OCI-LY7 (cell line): ENCODE measurements around the gene CISH. TPM values are rescaled to one million over a fixed set of nuclear protein-coding genes. Genes with fewer than 3 reads are reported as not detected.

Experiments used
- BruUV-seq: library from RNA; stranded (reverse); fragments of 400-500 nt; replicated peaks from 2 replicates; lab custom pipeline; 2021; lab: Mats Ljungman, UMichigan
- CTCF ChIA-PET: fragments of 300-600 bp; sonication (Branson Sonifier 250); formaldehyde crosslinking; loops from one replicate; lab custom pipeline; 2022; ENCODE audit warnings: antibody characterized with exemption; ENCODE audit not compliant: unreplicated experiment; lab: Charles Lee
- POLR2A ChIA-PET: fragments of 300-600 bp; sonication (Branson Sonifier 250); formaldehyde crosslinking; loops from one replicate; lab custom pipeline; 2022; ENCODE audit warnings: antibody characterized with exemption; lab: Charles Lee
- DNase-seq: peaks from one replicate; pipeline ENCODE4 v3.0.0-alpha.2; 2015; ENCODE audit warnings: low spot score
- H2AFZ ChIP-seq: fragments of 200-600 bp; sonication (generic), shearing (Covaris generic); 2 replicates; pipeline ENCODE4 v1.6.1; 2014; ENCODE audit warnings: mild to moderate bottlenecking, antibody characterized with exemption, low read length, moderate library complexity
- H3K27ac ChIP-seq: fragments of 200-600 bp; sonication (generic); 2 replicates; pipeline ENCODE4 v1.5.1; 2014; ENCODE audit warnings: mixed run types, low read depth, mild to moderate bottlenecking, moderate library complexity, low read length, inconsistent platforms; ENCODE audit not compliant: poor library complexity, severe bottlenecking
- H3K36me3 ChIP-seq: fragments of 200-600 bp; sonication (generic); 2 replicates; pipeline ENCODE4 v1.6.1; 2014; ENCODE audit warnings: mild to moderate bottlenecking, antibody characterized with exemption, low read length, moderate library complexity, mixed read lengths; ENCODE audit not compliant: insufficient read depth
- H3K4me1 ChIP-seq: fragments of 200-600 bp; sonication (generic); 2 replicates; pipeline ENCODE4 v1.5.1; 2014; ENCODE audit warnings: mild to moderate bottlenecking, low read length; ENCODE audit not compliant: insufficient read depth, poor library complexity, severe bottlenecking
- H3K4me2 ChIP-seq: fragments of 200-600 bp; sonication (generic); 2 replicates; pipeline ENCODE4 v1.6.1; 2014; ENCODE audit warnings: mild to moderate bottlenecking, low read length
- H3K4me3 ChIP-seq: fragments of 200-600 bp; sonication (generic); 2 replicates; pipeline ENCODE4 v1.5.1; 2014; ENCODE audit warnings: mild to moderate bottlenecking, low read depth, low read length; ENCODE audit not compliant: poor library complexity, severe bottlenecking
- H3K79me2 ChIP-seq: fragments of 200-600 bp; sonication (generic); 2 replicates; pipeline ENCODE4 v1.6.1; 2016; ENCODE audit warnings: low read depth, mild to moderate bottlenecking, low read length, moderate library complexity, mixed read lengths; ENCODE audit not compliant: insufficient read depth
- H3K9me2 ChIP-seq: fragments of 200-600 bp; sonication (generic); 2 replicates; pipeline ENCODE4 v1.6.1; 2016; ENCODE audit warnings: mild to moderate bottlenecking, low read length, mixed read lengths; ENCODE audit not compliant: insufficient read depth
- H3K9me3 ChIP-seq: fragments of 200-600 bp; sonication (generic); 2 replicates; pipeline ENCODE4 v1.6.1; 2014; ENCODE audit warnings: mild to moderate bottlenecking, mixed run types, low read length, mixed read lengths
- H4K20me1 ChIP-seq: fragments of 200-600 bp; sonication (generic); 2 replicates; pipeline ENCODE4 v1.6.1; 2014; ENCODE audit warnings: mild to moderate bottlenecking, antibody characterized with exemption, low read length, moderate library complexity, mixed read lengths; ENCODE audit not compliant: insufficient read depth
- EZH2phosphoT487 ChIP-seq: fragments of 200-600 bp; sonication (generic); IDR thresholded peaks from 2 replicates; pipeline ENCODE4 v1.6.1; 2018; ENCODE audit warnings: low read depth, borderline replicate concordance, mild to moderate bottlenecking, mixed run types, antibody characterized with exemption, low read length, moderate library complexity, mixed read lengths
- intact Hi-C: fragments of 100-400 bp; cut with micrococcal nuclease; formaldehyde crosslinking; loops from one replicate; pipeline ENCODE4 v1.10.0; 2022; ENCODE audit not compliant: unreplicated experiment
- total RNA-seq, 2 experiments: library from RNA; depleted of rRNA in 1 of 2; stranded (reverse); fragments of >200 nt in 1 of 2; shearing (Covaris generic) in 1 of 2; gene quantifications; 2 replicates each; pipeline ENCODE4 v1.2.3, GENCODE V29; 2014 to 2022
- TF ChIP-seq, protein P1 (sequence below): fragments of 200-600 bp; sonication (generic); conservative IDR thresholded peaks from 2 replicates; pipeline ENCODE4 v1.5.1; 2014; ENCODE audit warnings: mild to moderate bottlenecking, antibody characterized with exemption, low read length, moderate library complexity, mixed read lengths

The CISH gene
- total RNA-seq, 2 experiments from 2014 or later = not detected

DNA sequence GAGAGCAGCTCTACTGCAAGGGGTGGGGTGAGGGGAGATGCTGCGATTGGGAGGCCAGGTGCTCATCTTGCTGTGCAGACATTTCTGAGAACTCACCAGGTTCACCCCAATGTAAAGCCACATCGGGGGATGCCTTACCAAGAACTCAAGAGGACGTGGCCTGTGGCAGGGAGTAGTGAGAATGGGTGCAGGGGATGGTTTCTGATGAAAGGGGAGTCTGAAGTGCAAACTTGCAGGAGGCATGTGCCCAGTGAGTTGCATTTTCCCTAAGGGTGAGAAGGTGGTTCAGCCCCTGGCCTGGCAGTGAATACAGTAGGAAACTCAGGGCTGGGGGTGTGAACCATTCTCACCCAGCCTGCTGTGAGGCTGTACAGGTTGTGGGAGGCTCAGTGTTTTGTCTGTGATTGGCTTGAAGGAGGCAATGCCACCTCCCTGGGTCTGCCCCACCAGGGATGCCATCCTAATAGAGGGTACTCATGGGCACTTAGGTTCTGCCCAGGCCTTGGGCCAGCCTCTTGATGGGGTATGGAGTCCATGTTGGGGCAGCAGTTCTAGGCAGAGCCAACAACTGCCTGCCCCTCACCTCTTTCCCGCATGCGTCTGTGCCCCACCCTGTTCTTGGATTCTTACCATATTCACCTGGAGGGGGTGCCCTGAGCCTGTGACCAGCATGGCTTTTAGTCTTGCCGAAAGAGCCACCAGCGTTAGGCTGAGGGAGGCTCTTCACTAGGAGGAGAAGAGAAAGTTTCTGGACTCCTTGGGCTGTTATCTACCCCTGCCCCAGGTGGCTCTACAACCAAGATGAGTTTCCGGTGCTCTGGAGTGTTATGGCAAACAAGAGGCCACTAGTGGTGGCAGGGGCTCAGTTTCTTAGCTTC, 37.8 kb downstream of the CISH start:
- Histone ChIP-seq H3K9me3 (no peaks in the 10 kb centered on the region), H3K4me3 (no peak overlapping the region), H3K4me2 (no peak overlapping the region), H3K9me2 (no peaks in the 10 kb centered on the region), H3K79me2 (peaks cover 9% of the 10 kb centered on the region; the same call in 1 of the 2 replicates), H3K36me3 (0 out of 2 replicates have a peak, but pooled peaks cover 8% of the 10 kb centered on the region), H3K27ac (no peak overlapping the region), H4K20me1 (0 out of 2 replicates have a peak, but pooled peaks cover 11% of the 10 kb centered on the region), H3K4me1 (peaks cover 10% of the 10 kb centered on the region), H2AFZ (no peak overlapping the region)
- no TSS peak for BruUV-seq
- ChIA-PET CTCF (no interaction called here), POLR2A (no interaction called here)
- TF ChIP-seq EZH2phosphoT487 = no peak
- intact Hi-C loops = no loop called here
- DNase-seq = no peak

DNA sequence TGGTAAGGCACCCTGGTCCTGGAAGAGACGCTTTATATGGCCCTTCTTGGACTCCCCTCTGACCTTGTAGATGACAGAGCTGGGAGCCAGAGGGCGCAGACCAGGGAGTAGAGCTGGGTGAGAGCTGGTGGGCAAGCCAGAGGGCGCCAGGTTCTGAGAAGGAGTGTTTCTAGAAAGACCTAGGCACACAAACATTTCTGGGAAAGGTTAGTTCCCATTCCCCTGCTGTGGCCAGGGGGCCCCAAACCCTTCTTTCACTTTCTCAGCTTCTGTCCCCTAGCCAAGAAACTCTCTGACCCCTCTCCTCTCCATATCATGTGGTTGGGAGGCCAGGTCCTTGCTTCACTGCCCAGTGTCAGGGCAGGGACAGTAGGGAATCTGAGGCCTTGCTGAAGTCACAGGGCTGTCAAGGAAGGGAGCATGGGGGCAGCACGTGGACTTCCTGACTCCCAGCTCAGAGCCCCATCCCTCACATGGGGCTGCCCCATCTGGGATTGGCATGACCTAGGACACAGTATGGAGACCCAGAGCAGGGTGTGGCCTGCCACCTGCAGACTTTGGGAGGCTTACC, 38.7 kb downstream of the CISH start:
- intact Hi-C loops = loop anchor here (1.0 kb wide), 1 partner anchor 41 kb away; no protein-coding TSS in a partner anchor
- BruUV-seq = no TSS peak
- no peak overlapping the region for H2AFZ ChIP-seq
- peaks cover 16% of the 10 kb centered on the region for H3K4me1 ChIP-seq
- DNase-seq = no peak
- H3K4me3 ChIP-seq = no peak overlapping the region
- CTCF ChIA-PET = no interaction called here
- H3K4me2 ChIP-seq = no peak overlapping the region
- no peak overlapping the region for H3K27ac ChIP-seq
- peaks cover 9% of the 10 kb centered on the region; the same call in 1 of the 2 replicates for H3K79me2 ChIP-seq
- POLR2A ChIA-PET = no interaction called here
- no peaks in the 10 kb centered on the region for H3K9me3 ChIP-seq
- no peak for TF ChIP-seq EZH2phosphoT487
- TF ChIP-seq, protein P1, sequence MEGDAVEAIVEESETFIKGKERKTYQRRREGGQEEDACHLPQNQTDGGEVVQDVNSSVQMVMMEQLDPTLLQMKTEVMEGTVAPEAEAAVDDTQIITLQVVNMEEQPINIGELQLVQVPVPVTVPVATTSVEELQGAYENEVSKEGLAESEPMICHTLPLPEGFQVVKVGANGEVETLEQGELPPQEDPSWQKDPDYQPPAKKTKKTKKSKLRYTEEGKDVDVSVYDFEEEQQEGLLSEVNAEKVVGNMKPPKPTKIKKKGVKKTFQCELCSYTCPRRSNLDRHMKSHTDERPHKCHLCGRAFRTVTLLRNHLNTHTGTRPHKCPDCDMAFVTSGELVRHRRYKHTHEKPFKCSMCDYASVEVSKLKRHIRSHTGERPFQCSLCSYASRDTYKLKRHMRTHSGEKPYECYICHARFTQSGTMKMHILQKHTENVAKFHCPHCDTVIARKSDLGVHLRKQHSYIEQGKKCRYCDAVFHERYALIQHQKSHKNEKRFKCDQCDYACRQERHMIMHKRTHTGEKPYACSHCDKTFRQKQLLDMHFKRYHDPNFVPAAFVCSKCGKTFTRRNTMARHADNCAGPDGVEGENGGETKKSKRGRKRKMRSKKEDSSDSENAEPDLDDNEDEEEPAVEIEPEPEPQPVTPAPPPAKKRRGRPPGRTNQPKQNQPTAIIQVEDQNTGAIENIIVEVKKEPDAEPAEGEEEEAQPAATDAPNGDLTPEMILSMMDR = no peak
- 0 out of 2 replicates have a peak, but pooled peaks cover 11% of the 10 kb centered on the region for H4K20me1 ChIP-seq
- H3K9me2 ChIP-seq = no peaks in the 10 kb centered on the region
- 0 out of 2 replicates have a peak, but pooled peaks cover 8% of the 10 kb centered on the region for H3K36me3 ChIP-seq

DNA sequence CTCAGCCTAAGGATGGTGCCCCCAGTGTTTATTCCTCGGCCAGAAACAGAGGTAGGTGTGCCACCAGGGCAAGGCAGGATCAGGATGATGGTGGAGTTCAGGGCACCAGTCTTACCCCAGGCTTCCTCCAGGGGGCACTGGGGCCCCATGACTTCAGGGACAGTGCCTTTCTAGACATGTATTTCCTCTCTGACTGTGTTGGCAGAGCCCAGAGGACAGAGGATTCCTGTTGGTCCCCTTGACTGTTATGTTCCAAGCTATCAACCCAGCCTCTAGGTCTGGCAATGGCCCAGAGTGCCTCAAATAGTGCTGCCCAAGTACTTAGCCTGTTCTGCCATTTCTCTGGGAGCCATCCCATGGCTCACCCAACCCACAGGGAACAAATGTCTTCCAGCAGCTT, 39.4 kb downstream of the CISH start:
- Histone ChIP-seq H3K4me3 (no peak overlapping the region), H3K9me2 (no peaks in the 10 kb centered on the region), H3K79me2 (peaks cover 9% of the 10 kb centered on the region; the same call in 1 of the 2 replicates), H2AFZ (no peak overlapping the region), H3K36me3 (0 out of 2 replicates have a peak, but pooled peaks cover 8% of the 10 kb centered on the region), H3K4me2 (no peak overlapping the region), H4K20me1 (0 out of 2 replicates have a peak, but pooled peaks cover 11% of the 10 kb centered on the region), H3K4me1 (peaks cover 21% of the 10 kb centered on the region), H3K9me3 (no peaks in the 10 kb centered on the region), H3K27ac (no peak overlapping the region)
- no peak for TF ChIP-seq EZH2phosphoT487
- TF ChIP-seq, protein P1 = peak; percentile 80
- intact Hi-C loops = loop anchor here (1.0 kb wide), 1 partner anchor 42 kb away; no protein-coding TSS in a partner anchor
- no TSS peak for BruUV-seq
- DNase-seq = peak; percentile 65
- POLR2A ChIA-PET = no interaction called here
- CTCF ChIA-PET = no interaction called here
